Upper lobe of left lung (tissue), 4 donors: ENCODE measurements around the gene RILPL1.

Experiments
- CTCF ChIP-seq, 6 experiments: fragments of 450-650 bp in 4 of 6; fragments of 200-600 bp in 2 of 6; sonication (generic) in 2 of 6; IDR thresholded peaks; one replicate each; pipeline ENCODE4 v1.5.1; 2016 to 2019; ENCODE audit warnings: antibody characterized with exemption in 6 of 6
- POLR2AphosphoS5 ChIP-seq, 2 donors: sonication (generic); formaldehyde crosslinking; IDR thresholded peaks; one replicate each; pipeline ENCODE4 v1.5.1; 2017; ENCODE audit warnings: antibody characterized with exemption in 2 of 2

- TF ChIP-seq CTCF (IDR thresholded peaks at IDR 0.05) (no peak), POLR2AphosphoS5 (IDR thresholded peaks at IDR 0.05) (no peak)
Observed at GRCh38 chr12:123531091-123531490, 2.4 kb downstream of the RILPL1 start.
